Measurements from ENCODE around the gene ANKRD28. TPM values are rescaled to one million over a fixed set of nuclear protein-coding genes. Genes with fewer than 3 reads are reported as not detected.

ANKRD28 gene
- total and polyA plus RNA-seq, 2 of the 13 experiments (the other 11 are each of a cell fraction or from before 2014, with no cell fraction given), result 21.0 to 28.9 TPM

- H3K27me3 ChIP-seq (ENCODE audit: control insufficient read depth in 1 of 2, insufficient read depth in 2 of 2, low read length in 2 of 2), result no peaks in the 10 kb centered on the region
- H2AFZ ChIP-seq (ENCODE audit: low read length), result no peak overlapping the region
- H3K79me2 ChIP-seq (ENCODE audit: insufficient read depth, low read length), result no peaks in the 10 kb centered on the region
- no peaks in the 10 kb centered on the region for H3K9me3 ChIP-seq (ENCODE audit: low read length)
- ChIA-PET CTCF (ENCODE audit: low intra/inter-chr PET ratio, low total read pairs) (no interaction called here), POLR2A (no interaction called here)
- H3K4me2 ChIP-seq (ENCODE audit: low read depth, low read length), result no peak overlapping the region
- H3K36me3 ChIP-seq (replicated peaks in 1 of 2; ENCODE audit: control insufficient read depth in 1 of 2, insufficient read depth in 2 of 2, low read length in 2 of 2), result 0 out of 5 replicates have a peak, but pooled peaks cover 0 to 1% of the 10 kb centered on the region in 2 experiments
- H3K4me3 ChIP-seq (replicated peaks in 1 of 3; ENCODE audit: insufficient read depth in 1 of 3, low read depth in 2 of 3, low read length in 3 of 3), result no peak overlapping the region
- H3K4me1 ChIP-seq (ENCODE audit: insufficient read depth, low read length), result peaks cover 10% of the 10 kb centered on the region
- 97% methylated on average over 3 of the region's 4 CpGs for WGBS (ENCODE audit: low lambda C conversion rate)
- ATAC-seq (no peak), FAIRE-seq (no peak), DNase-seq (ENCODE audit: low spot score) (no peak)
- intact Hi-C loops (cut with micrococcal nuclease; ENCODE audit: unreplicated experiment), result no loop called here
- no peaks in the 10 kb centered on the region for H4K20me1 ChIP-seq (ENCODE audit: insufficient read depth, low read length)
- in situ Hi-C loops (cut with HindIII; ENCODE audit: extremely low pct_ligation_motif_present, low pct_unique_long_range_greater_than_20kb), result loop anchor here (25.0 kb wide), 1 partner anchor 590 kb away; no protein-coding TSS in a partner anchor
- no TSS peak for BruUV-seq (replicated peaks)
- H3K9ac ChIP-seq (ENCODE audit: insufficient read depth, low read depth, low read length), result no peak overlapping the region
- no peak overlapping the region for H3K27ac ChIP-seq (ENCODE audit: extremely low read length, insufficient read depth, low read length)
- TF ChIP-seq AHDC1 (CRISPR knock-in tag; IDR thresholded peaks at IDR 0.05; ENCODE audit: borderline replicate concordance) (no peak), PRDM4 (CRISPR knock-in tag; IDR thresholded peaks at IDR 0.05; ENCODE audit: borderline replicate concordance) (no peak), ZNF83 (CRISPR knock-in tag; IDR thresholded peaks at IDR 0.05; ENCODE audit: borderline replicate concordance) (no peak), ZNF580 (CRISPR knock-in tag; IDR thresholded peaks at IDR 0.05; ENCODE audit: borderline replicate concordance, low read depth) (no peak), PLSCR1 (CRISPR knock-in tag; IDR thresholded peaks at IDR 0.05; ENCODE audit: borderline replicate concordance) (no peak), HNRNPLL (IDR thresholded peaks at IDR 0.05; ENCODE audit: low read depth, low read length, poor library complexity, severe bottlenecking) (no peak), WIZ (CRISPR knock-in tag; IDR thresholded peaks at IDR 0.05) (no peak), DNMT3B (CRISPR knock-in tag; conservative IDR thresholded peaks at IDR 0.05) (no peak), ZNF251 (CRISPR knock-in tag; IDR thresholded peaks at IDR 0.05) (no peak), GTF2F1 (IDR thresholded peaks at IDR 0.05; ENCODE audit: low read length) (no peak), ZNF569 (CRISPR knock-in tag; IDR thresholded peaks at IDR 0.05; ENCODE audit: borderline replicate concordance) (no peak), LRRFIP1 (CRISPR knock-in tag; conservative IDR thresholded peaks at IDR 0.05) (no peak)
These were observed 150.1 kb downstream of the ANKRD28 start for GRCh38 chr3:15647611-15648167.

All from HepG2 (cell line).